Measurements from ENCODE around the gene PPFIBP2. TPM values are rescaled to one million over a fixed set of nuclear protein-coding genes. Genes with fewer than 3 reads are reported as not detected.

Gene PPFIBP2
- total RNA-seq, 2 experiments from 2014 or later, result 102 to 182 TPM

DNA sequence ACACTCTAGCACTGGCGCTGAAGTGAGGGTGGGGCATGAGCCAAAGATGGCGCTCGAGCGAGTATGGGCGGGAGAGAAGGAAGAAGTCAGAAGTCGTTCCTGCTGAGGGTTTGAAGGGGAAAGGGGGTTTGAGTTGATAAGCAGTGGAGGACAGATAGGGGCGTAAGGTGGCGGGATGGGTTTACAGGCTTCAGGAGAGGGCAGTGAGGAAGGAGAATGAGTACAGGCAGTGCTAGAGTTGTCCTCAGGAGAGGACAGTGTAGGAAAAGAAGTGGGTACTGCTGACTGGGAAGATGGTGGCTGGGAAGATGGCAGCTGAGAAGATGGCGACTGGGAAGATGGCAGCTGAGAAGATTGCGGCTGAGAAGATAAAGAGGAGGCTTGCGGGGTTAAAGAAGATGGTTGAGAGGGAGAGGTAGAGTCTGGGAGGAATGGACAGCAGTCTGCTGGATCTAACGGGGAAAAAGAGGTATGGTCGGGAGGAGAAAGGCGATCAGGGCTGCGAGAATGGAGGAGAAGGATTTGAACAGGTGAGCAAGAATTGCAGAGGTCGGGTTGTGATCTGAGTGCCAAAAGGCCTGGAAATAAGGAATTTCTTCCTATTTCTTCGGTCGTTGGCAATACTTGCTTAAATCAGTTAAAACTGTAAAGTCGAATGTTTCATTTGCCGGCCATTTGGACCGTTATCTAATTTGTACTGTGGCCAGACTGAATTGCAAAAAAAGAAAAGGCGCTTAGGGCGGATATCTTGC, 5.2 kb downstream of the PPFIBP2 start:
- Histone ChIP-seq H3K4me2 (ENCODE audit: low read length) (peak overlapping the region; percentile 87), H3K36me3 (ENCODE audit: insufficient read depth, low read length) (peaks cover 18% of the 10 kb centered on the region; the same call in 1 of the 2 replicates), H2AFZ (ENCODE audit: low read length) (no peak overlapping the region), H3K4me1 (ENCODE audit: insufficient read depth, low read length, poor library complexity, severe bottlenecking) (peaks cover 88% of the 10 kb centered on the region), H3K9me2 (ENCODE audit: insufficient read depth, low read length) (no peaks in the 10 kb centered on the region), H3K79me2 (ENCODE audit: insufficient read depth, low read depth, low read length) (peaks cover 99% of the 10 kb centered on the region), H3K4me3 (ENCODE audit: low read depth, low read length, poor library complexity, severe bottlenecking) (peak overlapping the region; percentile 55), H3K27ac (ENCODE audit: low read depth, low read length, poor library complexity, severe bottlenecking) (peak overlapping the region; percentile 97), H3K9me3 (ENCODE audit: low read length) (no peaks in the 10 kb centered on the region), H4K20me1 (ENCODE audit: insufficient read depth, low read length) (peaks cover 10% of the 10 kb centered on the region; the same call in 1 of the 2 replicates)
- DNase-seq (ENCODE audit: low spot score), result no peak
- CTCF ChIA-PET (ENCODE audit: unreplicated experiment), result no interaction called here
- POLR2A ChIA-PET, result interaction anchor here (0.7 to 1.3 kb wide), 2 partner anchors 28 to 59 kb away, joined by 3 read pairs; no protein-coding TSS in a partner anchor
- no TSS peak for BruUV-seq (replicated peaks)
- intact Hi-C loops (cut with micrococcal nuclease; ENCODE audit: unreplicated experiment), result loop anchor here (10.0 kb wide), 2 partner anchors 1124 to 1166 kb away; partner anchors contain the start of genes RPL27A, SMPD1 and TRIM66
- no peak for TF ChIP-seq EZH2phosphoT487 (IDR thresholded peaks at IDR 0.05; ENCODE audit: borderline replicate concordance, low read depth, low read length)
- TF ChIP-seq CTCF (conservative IDR thresholded peaks at IDR 0.05; ENCODE audit: low read length), result no peak

- peak overlapping the region; percentile 87 for H3K4me2 ChIP-seq (ENCODE audit: low read length)
- H3K4me3 ChIP-seq (ENCODE audit: low read depth, low read length, poor library complexity, severe bottlenecking), result peak overlapping the region; percentile 55
- CTCF ChIA-PET (ENCODE audit: unreplicated experiment), result interaction anchor here (1.1 to 1.6 kb wide), 2 partner anchors 10 to 14 kb away, joined by 6 read pairs; no protein-coding TSS in a partner anchor
- POLR2A ChIA-PET, result interaction anchor here (0.7 to 3.3 kb wide), 11 partner anchors 8 to 82 kb away, joined by 3 to 19 read pairs (median 3); no protein-coding TSS in a partner anchor
- H3K9me2 ChIP-seq (ENCODE audit: insufficient read depth, low read length), result no peaks in the 10 kb centered on the region
- H3K36me3 ChIP-seq (ENCODE audit: insufficient read depth, low read length), result peaks cover 29% of the 10 kb centered on the region; the same call in 1 of the 2 replicates
- TF ChIP-seq EZH2phosphoT487 (IDR thresholded peaks at IDR 0.05; ENCODE audit: borderline replicate concordance, low read depth, low read length) (no peak), CTCF (conservative IDR thresholded peaks at IDR 0.05; ENCODE audit: low read length) (no peak)
- intact Hi-C loops (cut with micrococcal nuclease; ENCODE audit: unreplicated experiment), result no loop called here
- BruUV-seq (replicated peaks), result TSS peak; percentile 48
- no peaks in the 10 kb centered on the region for H3K9me3 ChIP-seq (ENCODE audit: low read length)
- H3K4me1 ChIP-seq (ENCODE audit: insufficient read depth, low read length, poor library complexity, severe bottlenecking), result peaks cover 100% of the 10 kb centered on the region
- peaks cover 22% of the 10 kb centered on the region; the same call in 1 of the 2 replicates for H4K20me1 ChIP-seq (ENCODE audit: insufficient read depth, low read length)
- peak overlapping the region; percentile 97 for H3K27ac ChIP-seq (ENCODE audit: low read depth, low read length, poor library complexity, severe bottlenecking)
- DNase-seq (ENCODE audit: low spot score), result peak; percentile 70
- no peak overlapping the region for H2AFZ ChIP-seq (ENCODE audit: low read length)
- peaks cover 99% of the 10 kb centered on the region for H3K79me2 ChIP-seq (ENCODE audit: insufficient read depth, low read depth, low read length)
Measured at GRCh38 chr11:7520011-7520942, 6.5 kb downstream of the PPFIBP2 start.
